ENCODE data around the gene POU4F1.
"Not testable (repeated sequence)": the region's sequence is repeated elsewhere in the genome, so short reads cannot be mapped to it uniquely, and the experiment has no call there.

The POU4F1 gene, protein sequence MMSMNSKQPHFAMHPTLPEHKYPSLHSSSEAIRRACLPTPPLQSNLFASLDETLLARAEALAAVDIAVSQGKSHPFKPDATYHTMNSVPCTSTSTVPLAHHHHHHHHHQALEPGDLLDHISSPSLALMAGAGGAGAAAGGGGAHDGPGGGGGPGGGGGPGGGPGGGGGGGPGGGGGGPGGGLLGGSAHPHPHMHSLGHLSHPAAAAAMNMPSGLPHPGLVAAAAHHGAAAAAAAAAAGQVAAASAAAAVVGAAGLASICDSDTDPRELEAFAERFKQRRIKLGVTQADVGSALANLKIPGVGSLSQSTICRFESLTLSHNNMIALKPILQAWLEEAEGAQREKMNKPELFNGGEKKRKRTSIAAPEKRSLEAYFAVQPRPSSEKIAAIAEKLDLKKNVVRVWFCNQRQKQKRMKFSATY

DNA sequence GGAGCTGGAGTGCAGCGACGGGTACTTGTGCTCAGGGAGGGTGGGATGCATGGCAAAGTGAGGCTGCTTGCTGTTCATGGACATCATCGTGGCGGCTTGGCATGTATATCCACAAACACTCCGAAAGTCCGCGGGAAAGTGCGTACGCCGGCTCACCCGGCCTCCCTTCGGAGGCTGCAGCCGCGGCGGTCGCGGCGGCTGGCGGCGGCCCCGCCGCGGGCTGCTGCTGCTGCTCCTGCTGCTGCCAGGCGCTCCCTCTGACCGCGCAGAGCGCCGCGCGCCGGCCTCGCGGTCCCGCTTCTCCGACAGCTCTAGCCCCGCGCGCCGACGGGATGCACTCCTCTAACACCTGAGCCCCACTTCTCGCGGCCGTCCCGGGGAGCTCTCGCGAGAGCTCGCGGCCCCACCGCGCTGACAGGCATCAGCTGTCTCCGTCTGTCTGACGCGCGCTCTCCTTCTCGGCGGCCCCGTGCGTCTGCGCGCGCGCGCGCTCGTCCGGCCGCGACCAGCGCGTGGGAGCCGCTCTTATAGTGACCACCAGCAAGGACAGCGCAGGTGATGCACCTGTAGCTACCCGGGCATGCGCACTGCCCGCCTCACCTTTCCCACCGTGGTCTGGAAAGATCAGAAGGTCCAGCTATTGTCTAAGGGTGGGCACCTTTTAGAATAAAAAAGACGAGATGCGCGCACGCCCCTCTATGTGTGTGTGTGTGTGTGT is at the start of gene POU4F1:
Gene POU4F1, minus strand, starts transcription at position 313 of the 718 bp plus-strand sequence. Its CDS starts 226 bp downstream, at position 87.
- DNase-seq = peak; percentile 88

DNA sequence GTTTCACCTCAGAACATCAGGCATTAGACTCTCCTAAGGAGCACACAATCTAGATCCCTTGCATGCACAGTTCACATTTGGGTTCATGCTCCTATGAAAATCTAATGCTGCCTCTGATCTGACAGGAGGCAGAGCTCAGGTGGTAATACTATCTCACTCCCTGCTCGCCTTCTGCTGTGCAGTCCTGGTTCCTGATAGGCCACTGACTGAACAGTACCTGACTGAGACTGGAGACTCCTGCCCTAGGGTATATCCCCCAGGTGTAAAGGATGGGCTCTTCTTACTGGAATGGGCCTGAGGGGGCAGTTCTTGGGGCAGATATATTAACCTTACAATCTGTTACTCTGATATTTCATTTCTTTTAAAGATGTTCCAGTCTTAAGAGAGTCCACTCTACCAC is 49.3 kb upstream of the POU4F1 start:
- no peak for DNase-seq

DNA sequence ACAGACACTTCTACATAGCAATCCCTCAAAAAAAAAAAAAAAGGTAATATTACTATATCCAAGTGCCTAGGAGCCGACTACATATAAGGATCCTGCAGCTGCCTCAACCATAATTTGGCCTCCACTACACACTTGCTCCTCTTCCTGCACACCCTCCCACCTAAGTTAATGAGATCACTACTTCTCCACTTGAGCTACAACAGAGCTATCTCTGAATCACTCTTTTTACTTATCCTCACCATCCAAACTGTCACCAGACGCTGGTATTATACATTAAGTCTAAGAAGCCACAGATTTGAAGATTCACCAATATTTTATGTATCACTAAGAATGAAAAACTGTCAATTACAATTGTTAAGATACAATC is 47.3 kb upstream of the POU4F1 start:
- DNase-seq = no peak

DNA sequence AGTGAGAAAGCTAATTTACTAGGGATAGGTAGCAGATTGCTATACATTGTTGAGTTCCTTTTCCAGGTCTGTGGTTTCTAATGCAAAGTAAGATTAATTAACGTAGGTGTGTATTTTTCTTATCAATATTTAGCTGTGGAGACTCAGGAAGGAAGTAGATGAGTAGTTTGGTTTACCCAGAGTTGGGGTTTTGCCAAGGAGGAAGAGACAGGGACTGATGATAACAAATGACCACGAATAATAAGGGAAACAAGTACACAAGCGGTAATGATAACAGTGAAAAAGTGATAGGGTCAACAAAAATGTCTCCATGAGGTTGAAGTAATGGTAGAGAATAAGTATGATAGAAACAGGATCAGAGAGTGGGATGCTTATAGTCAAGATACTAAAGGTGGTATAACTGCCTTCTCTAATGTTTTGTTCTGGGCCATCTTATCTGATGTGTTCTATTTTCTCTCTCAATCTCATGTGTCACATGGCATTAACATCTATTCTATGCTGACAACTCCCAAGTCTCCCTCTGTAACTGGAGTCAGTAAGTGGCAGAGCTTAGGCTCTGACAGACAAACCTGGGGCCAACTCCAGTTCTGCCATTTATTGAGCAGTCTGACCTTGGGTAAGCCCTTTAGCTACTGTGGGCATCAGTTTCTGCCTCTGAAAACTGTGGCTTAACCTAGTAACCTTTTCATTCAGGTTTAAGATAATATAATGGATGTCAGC is 46.8 kb upstream of the POU4F1 start:
- no peak for DNase-seq

DNA sequence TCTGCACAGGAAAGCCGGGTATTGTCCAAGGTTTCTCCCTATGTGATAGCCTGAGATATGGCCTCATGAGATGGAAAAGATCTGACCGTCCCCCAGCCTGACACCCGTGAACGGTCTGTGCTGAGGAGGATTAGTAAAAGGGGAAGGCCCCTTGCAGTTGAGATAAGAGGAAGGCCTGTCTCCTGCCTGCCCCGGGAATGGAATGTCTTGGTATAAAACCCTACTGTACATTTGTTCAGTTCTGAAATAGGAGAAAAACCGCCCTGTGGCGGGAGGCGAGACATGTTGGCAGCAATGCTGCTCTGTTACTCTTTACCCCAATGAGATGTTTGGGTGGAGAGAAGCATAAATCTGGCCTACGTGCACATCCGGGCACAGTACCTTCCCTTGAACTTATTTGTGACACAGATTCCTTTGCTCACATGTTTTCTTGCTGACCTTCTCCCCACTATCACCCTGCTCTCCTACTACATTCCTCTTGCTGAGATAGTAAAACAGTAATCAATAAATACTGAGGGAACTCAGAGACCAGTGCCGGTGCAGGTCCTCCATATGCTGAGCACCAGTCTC is 43.8 kb upstream of the POU4F1 start:
- not testable (repeated sequence) for DNase-seq

DNA sequence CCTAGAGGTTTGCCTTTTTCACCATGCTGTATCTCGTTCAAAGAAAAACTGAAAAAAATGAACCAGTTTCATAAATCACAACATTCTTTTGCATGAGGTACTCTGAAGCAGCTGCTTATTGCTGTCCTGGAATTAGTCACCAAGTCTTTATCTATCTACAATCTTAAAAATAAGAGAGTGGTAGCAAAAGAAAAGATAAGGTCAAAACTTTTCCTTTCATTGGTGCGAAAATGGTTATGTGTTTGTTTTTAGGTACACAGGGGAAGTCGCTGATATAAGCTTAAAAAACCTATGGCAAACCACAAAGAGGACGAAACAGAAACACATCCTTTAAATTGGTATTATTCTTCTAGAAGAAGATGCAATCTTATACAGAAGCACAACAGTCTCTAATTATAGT is 34.9 kb upstream of the POU4F1 start:
- DNase-seq = no peak

DNA sequence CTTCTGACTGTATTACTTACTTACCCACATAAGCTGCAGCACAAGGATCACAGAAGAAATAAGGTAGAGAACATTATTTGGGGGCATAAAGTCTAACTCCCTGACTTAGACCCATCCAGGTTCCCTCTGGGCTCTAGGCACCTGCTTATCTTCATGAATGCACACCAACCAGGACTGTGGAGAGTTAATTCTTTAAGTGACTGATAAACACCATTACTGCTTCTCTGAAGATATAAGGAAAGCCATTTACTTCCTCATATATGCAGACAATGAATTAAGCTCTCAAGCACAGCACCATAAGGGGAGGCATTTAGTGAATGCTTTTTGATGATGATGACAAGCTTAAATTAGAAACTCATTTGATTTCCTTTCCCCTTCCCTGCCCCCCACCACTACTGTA is 33.1 kb upstream of the POU4F1 start:
- no peak for DNase-seq

DNA sequence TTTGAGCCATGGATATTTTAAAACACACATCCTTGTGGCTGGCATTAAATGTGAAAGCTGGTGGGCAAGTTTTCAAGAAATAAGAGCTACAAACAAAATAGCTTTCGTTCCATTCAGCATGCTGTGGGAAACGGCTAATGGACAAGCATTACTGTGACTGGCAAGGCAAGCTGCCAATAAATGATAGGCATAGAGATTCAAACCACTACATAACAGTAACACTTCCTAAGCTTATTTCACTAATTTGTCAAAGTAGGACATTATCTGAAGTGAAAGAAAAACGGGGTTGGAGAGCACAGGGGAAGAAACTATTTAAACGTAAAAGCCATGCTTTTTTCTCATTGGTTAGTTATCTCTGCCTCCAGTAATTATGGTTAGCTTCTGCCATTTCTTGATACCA is 29.6 kb upstream of the POU4F1 start:
- no peak for DNase-seq

DNA sequence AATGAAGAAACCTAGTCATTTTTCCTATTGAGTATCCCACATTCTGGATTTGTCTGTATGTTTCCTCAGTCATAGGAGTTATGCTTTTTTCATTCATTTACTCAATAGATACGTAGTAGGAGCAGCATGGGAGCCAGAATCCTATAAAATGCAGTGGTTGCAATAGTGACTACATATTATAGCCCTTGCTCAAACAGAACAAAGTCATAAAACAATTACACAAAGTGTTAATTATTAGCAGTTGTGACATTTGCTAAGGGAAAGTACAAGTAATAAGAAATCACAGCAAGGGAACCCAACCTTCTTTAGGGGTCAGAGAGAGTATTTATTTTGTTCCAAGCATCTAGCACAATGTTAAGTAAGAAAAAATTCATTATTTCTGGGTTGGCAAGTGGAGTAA is 27.7 kb upstream of the POU4F1 start:
- no peak for DNase-seq

DNA sequence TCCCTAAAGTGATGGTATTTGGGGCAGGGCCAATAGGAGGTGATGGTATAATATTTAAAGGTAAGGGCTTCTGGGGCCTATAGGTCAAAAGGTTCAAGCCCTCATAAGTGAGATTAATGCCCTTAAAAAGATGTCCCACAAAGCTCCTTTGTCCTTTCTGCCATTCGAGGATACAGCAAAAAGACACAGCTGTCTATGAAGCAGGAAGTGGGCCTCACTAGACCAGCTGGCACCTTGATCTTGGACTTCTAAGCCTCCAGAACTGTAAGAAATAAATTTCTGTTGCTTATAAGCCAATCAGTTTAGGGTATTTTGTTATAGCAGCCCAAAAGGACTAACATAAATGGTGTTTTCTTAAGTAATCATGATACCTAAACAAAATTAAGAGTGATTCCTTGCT is 27.2 kb upstream of the POU4F1 start:
- no peak for DNase-seq

DNA sequence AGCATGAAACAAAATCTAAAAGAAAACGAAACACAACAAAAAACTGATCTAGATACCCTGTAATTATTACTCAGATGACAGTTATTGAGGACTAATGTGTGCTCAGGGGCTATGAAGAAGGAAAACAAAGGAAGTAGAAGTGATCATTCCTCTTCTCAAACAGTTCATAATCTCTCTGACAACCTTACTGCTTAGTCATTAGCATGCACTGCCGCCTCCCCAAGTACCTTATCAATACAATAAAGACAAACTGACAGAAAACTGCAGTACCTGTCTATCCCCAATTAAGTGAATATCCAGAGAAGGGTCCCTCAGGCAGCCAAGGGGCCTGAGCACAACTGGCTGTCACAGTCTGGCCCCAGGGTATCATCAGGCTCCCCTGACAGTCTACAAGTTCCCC is 22.0 kb upstream of the POU4F1 start:
- DNase-seq = no peak

DNA sequence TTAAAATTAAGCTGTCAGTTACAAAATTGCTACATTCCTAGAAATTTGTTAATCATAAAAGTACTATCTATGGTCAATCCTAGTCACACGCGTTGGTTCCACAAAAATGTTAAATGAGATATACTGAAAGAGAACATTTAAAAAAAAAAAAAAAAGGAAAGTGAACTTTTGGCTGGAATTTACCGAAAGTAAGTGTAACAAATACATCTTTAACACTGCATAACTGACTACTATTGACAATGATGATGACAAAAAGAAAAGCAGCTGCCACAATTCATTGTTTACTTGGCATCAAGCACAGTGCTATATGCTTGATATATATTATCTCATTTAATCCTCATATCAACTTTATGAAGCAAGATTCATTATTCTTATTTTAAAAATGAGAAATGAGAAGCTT is 19.8 kb upstream of the POU4F1 start:
- DNase-seq = no peak

DNA sequence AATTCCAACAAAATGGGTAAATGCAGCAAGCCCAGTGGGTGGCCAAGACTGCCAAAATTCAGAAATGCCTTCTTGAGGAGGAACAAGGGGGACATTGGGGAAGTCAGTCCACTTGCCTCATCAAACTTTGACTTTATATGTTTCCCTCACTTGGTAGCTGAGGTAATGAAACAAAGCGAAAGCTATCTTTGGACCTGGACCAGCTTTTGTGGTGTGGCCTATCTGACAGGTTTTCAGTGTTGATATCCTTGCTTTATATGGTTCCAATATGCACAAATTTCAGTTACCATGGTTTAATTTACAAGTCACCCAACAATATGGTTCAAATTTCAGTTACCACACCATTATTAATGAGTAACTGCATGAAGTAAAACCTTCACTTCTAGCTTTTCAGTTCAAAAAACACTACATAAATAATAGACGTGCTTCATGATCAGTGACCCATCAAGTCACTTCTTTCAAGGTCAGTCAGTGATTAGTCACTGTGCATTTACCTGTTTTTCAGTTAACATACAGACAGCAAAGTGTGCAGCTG is 17.7 kb upstream of the POU4F1 start:
- no peak for DNase-seq

DNA sequence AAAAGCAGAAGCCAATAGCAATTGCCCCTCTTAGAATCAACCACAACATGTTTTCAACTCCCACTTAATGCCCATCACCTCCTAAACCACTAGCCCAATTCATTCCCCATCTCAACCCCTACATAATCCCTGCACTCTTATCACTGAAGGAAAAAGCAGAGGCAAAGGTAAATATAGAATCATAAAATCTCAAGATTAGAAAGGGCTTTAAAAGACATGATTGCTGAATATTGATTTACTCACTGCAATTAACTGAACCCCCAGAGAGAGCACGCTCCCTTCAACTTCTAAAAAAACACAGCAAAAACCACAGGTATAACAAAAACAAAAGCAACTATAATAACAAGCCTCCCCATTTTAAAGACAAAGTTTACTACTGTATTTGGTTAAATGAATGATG is 15.1 kb upstream of the POU4F1 start:
- DNase-seq = no peak

DNA sequence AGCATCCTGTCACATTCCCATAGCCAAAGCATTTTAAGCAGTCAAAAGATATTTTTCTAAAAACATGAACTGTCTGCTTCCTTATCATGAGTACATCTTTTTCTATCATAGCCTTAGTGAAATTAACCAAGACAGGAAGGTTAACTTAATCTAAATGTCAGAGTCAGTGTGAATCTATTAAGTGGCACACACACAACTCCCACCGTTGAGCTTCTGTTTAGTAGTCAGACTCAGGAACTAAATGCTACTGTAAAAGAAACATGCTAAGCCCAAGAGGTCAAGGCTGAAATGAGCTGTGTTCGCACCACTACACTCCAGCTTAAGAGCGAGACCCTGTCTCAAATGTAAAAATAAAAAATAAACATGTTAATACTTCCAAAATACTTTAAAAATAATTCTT is 7.7 kb upstream of the POU4F1 start:
- no peak for DNase-seq

DNA sequence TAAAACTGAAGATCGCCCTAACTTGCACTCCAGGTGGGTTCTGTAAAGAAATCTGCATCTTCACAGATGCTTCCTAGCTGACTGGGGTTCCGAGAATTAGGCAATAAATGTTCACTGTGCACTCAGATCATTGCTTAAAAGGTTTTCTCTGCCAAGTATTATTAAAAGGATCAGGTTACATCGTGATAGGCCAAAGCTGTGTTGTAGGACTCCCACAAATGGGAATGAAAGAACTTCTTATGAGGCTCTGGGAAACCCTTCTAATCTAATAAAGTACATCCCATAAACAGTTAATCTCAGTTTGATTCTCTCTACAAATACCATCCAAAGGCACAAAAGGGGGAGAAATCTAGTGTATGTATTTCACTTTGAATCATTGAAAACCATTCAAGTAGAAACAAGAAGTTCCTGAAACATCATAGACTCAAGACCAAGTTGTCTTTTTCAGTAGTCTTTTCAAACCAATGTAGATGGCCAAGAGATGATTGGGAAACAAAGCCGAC is 7.1 kb upstream of the POU4F1 start:
- peak; percentile 45 for DNase-seq

DNA sequence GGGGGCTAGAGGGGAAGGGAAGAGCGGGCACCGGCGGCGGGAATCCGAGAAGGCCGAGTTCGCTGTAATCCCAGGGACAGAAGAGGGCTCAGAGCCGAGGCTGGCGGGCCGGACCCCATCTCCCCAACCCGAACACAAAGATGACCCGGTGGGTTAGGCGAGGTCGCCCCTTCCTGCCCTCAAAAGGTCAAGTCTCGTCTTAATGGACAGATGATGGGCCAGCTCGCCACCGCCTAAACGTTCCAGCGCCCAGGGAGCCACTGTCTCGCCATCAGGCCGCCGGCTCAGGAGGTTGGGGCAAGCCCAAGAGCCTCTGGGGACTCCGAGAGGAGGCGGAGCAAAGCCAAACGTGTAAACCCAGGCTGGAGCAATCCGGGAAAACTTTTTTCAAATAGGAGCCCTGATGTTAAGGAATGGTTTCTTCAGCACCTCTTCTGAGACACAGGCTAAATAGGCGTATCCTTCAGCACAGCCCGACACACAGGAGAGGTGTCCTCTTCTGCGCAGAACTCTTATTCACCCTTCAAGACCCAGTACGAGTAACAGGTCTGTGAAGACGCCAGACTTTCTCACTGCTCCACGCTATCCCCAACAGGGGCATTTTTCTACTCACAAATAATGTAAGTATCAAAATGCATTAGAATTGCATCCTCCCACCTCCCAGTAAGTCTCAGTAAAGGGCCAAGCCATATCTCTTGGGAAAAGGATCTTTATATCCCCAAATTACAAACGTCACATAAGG is 6.3 kb upstream of the POU4F1 start:
- peak; percentile 56 for DNase-seq

DNA sequence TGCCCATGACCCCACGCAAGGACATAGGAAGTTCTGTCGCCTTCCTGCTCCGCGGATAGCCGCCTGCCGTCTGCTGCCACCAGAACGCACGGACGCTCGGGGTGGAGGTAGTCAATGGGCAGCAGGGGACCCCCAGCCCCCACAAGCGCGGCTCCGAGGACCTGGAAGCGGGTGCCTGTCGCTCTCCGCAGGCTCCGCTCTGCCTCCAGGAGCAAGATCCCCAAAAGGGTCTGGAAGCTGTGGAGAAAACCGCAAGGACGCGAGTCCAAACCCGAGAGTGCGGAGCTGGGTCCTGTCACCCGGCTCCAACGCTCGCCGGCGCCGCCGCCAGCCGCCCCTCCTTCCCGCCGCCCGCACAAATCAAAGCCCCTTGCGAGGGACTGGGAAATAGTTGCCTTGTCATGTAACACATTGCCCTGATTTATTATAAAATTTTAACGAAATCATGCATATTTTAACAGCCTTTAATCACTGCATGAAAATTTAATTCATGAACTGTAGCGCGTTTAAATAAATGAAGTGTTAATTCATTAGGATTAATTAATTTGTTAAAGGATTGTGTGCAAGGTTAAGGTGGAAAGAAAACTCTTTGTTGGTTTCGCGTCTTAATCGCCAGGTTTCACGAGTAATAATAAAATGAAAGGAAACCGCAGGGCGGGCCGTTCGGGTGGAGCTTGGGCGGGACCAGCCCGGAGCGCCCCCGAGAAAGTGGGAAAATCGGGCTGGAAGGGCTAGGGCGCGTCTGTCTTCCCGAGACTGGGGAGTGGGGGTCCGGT is 5.5 kb upstream of the POU4F1 start:
- DNase-seq = no peak

DNA sequence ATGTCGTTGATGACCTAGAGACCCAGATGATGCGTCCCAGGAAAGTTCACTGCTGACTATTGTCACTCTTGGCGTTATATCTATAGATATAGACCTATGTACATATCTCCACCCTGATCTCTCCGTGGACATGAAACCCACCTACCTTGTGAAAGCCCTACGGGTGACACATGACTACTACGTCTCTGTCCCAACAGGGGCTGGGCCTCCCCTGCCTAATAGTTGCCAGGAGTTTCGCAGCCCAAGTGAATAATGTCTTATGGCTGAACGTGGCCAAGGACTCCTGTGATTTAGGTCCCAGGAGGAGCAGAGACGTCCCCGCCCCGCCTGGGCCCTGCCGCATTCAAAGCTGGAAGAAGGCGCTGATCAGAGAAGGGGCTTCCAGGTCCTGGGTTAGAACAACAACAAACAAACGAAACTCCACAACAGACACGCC is 4.9 kb upstream of the POU4F1 start:
- DNase-seq = no peak

DNA sequence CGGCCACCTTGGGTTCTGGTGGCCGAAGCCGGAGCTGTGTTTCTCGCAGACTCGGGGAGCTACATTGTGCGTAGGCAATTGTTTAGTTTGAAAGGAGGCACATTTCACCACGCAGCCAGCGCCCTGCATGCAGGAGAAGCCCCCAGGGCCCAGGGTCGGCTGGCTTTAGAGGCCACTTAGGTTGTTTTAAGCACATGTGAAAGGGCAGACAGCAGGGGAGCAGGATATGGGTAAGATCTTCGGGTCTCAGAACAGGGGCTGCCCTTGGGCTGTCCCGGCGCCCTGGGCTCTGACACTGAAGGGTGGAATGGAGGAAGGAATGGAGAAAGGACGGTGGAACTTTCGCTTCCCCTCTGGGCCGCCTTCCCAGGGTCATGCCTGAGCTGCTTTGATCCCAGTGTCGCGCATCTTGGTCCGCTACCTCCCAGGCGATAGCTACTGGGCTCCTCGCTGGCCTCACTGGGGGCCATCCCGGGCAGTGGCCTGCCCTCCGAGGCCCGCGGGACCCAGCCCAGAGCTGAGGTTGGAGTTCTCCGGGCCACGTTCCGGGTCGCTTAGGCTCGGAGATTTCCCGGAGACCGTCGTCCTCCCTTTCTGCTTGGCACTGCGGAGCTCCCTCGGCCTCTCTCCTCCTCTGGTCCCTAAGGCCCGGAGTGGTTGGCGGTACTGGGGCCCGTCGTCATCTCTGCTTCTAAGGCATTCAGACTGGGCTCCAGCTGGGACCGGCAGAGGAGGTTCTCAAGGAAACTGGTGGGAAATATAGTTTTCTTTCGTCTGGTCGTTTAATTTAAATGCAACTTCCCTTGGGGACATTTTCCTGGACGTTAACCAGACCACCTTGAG is 4.3 kb upstream of the POU4F1 start:
- DNase-seq = no peak

Data from DMS153 (cell line).